ENCODE measurements around the gene IFI27L2.

IFI27L2 gene

GRCh38 chr14:94079891-94080620 lies 49.3 kb downstream of the IFI27L2 start:
- H3K4me3 ChIP-seq (ENCODE audit: low read length) = peak overlapping the region; percentile 90
- TF ChIP-seq CTCF (conservative IDR thresholded peaks at IDR 0.05; ENCODE audit: low read length) = no peak
- peak; percentile 47 for DNase-seq (ENCODE audit: low read depth)

- DNase-seq (ENCODE audit: low read depth) = no peak
- no peak overlapping the region for H3K4me3 ChIP-seq (ENCODE audit: low read length)
- no peak for TF ChIP-seq CTCF (conservative IDR thresholded peaks at IDR 0.05; ENCODE audit: low read length)
These were observed 51.6 kb downstream of the IFI27L2 start for GRCh38 chr14:94077823-94078222.

Data from AG10803 (cell line).